ENCODE data around the gene MT1H.

- TF ChIP-seq POLR2A (IDR thresholded peaks at IDR 0.05) (no peak), POLR2AphosphoS5 (IDR thresholded peaks at IDR 0.05) (no peak), CTCF (IDR thresholded peaks at IDR 0.05) (no peak)
Observed at GRCh38 chr16:56677474-56677873, 7.9 kb downstream of the MT1H start.

All from breast epithelium (tissue), 3 donors.